A549 treated with AZD9567 at 1 μM for 4 hours (cell line): ENCODE measurements around the gene ZNF507. TPM values are rescaled to one million over a fixed set of nuclear protein-coding genes. Genes with fewer than 3 reads are reported as not detected.

Experiments used
- total RNA-seq: library from RNA; stranded (reverse); fragments of 200-300 nt; extraction: Qiagen RNA extraction; gene quantifications from 5 replicates; pipeline ENCODE4 v1.2.3, GENCODE V29; 2022; ENCODE audit not compliant: insufficient read depth

The ZNF507 gene
- 12.2 to 17.8 TPM (median 16.8 TPM) in 5 replicates for total RNA-seq

GRCh38 chr19:32345261-32346207, at the start of gene ZNF507:
TSS of gene ZNF507 (plus strand) at chr19:32345610. CDS start at chr19:32352831, 7,221 bp downstream.

GRCh38 chr19:32405431-32406160, 60.2 kb downstream of the ZNF507 start, which contains the start of gene DPY19L3:
TSS of gene DPY19L3 (plus strand) at chr19:32405770. CDS start at chr19:32408254, 2,484 bp downstream.

Other genes starting within 250 kb of the ZNF507 start
- gene DPY19L3, start 60.2 kb downstream of the ZNF507 start, total RNA-seq, result 9.3 to 15.3 TPM (median 13.6 TPM) in 5 replicates
- 452 to 478 TPM (median 455 TPM) in 5 replicates for gene PDCD5, start 235.6 kb downstream of the ZNF507 start, total RNA-seq